Natural killer cell (primary cell): ENCODE data around the gene IER3. TPM values are rescaled to one million over a fixed set of nuclear protein-coding genes. Genes with fewer than 3 reads are reported as not detected.

Source experiments
- ATAC-seq, 3 donors: fragments of 150-1000 bp in 2 of 3; fragments of 200-7000 bp in 1 of 3; cut with Tn5 transposase; 1 replicate in 1 of 3; 2 replicates in 2 of 3; pipeline ENCODE4 v1.10.0; 2021; ENCODE audit warnings: mild to moderate bottlenecking in 2 of 3, moderate library complexity in 2 of 3
- DNase-seq, 2 donors: peaks; one replicate each; pipeline versions ENCODE4 v3.0.0 to v3.0.0-alpha.2; 2013 to 2021; ENCODE audit warnings: mixed read lengths in 1 of 2
- H3K27ac ChIP-seq: one replicate; pipeline ENCODE4 v1.5.1; 2013; ENCODE audit warnings: mild to moderate bottlenecking, low read length
- H3K27me3 ChIP-seq: one replicate; pipeline ENCODE4 v1.6.1; 2013; ENCODE audit warnings: low read length; ENCODE audit not compliant: control insufficient read depth, insufficient read depth
- H3K36me3 ChIP-seq: one replicate; pipeline ENCODE4 v1.6.1; 2013; ENCODE audit warnings: low read length; ENCODE audit not compliant: control insufficient read depth, insufficient read depth
- H3K4me1 ChIP-seq: one replicate; pipeline ENCODE4 v1.6.1; 2013; ENCODE audit warnings: low read length; ENCODE audit not compliant: control insufficient read depth, insufficient read depth
- H3K4me3 ChIP-seq: one replicate; pipeline ENCODE4 v1.5.1; 2013; ENCODE audit warnings: low read length
- H3K9me3 ChIP-seq: one replicate; pipeline ENCODE4 v1.6.1; 2013; ENCODE audit warnings: low read length; ENCODE audit not compliant: control insufficient read depth, insufficient read depth
- H3K27ac Mint-ChIP-seq, 2 donors: one replicate each; pipeline ENCODE4 v1.8.0; 2022; ENCODE audit warnings: mild to moderate bottlenecking in 2 of 2, mixed read lengths in 2 of 2, moderate library complexity in 1 of 2
- H3K27me3 Mint-ChIP-seq, 2 donors: one replicate each; pipeline ENCODE4 v1.8.0; 2022; ENCODE audit warnings: low read depth in 2 of 2, mixed read lengths in 2 of 2
- H3K36me3 Mint-ChIP-seq: one replicate; pipeline ENCODE4 v1.8.0; 2022; ENCODE audit warnings: mixed read lengths
- H3K4me1 Mint-ChIP-seq, 2 donors: one replicate each; pipeline ENCODE4 v1.8.0; 2022; ENCODE audit warnings: mixed read lengths in 2 of 2
- H3K4me3 Mint-ChIP-seq: one replicate; pipeline ENCODE4 v1.8.0; 2022; ENCODE audit warnings: mild to moderate bottlenecking, moderate library complexity, mixed read lengths
- H3K9me3 Mint-ChIP-seq, 2 donors: one replicate each; pipeline ENCODE4 v1.8.0; 2022; ENCODE audit warnings: mixed read lengths in 2 of 2
- CTCF ChIP-seq: fragments of 200-600 bp; IDR thresholded peaks from one replicate; pipeline ENCODE4 v1.8.0; 2022; ENCODE audit warnings: antibody characterized with exemption
- WGBS: methylation state at CpG from one replicate; pipeline ENCODE4 v1.1.7; 2013; ENCODE audit warnings: missing lambda C conversion rate; ENCODE audit not compliant: insufficient coverage; 5-methylcytosine and 5-hydroxymethylcytosine counted together
- intact Hi-C: fragments of 100-400 bp; cut with micrococcal nuclease; formaldehyde crosslinking; loops from one replicate; pipeline ENCODE4 v1.14.2; 2022
- total RNA-seq, 4 donors: library from RNA; stranded (reverse); fragments of 120-200 nt in 1 of 4; gene quantifications; one replicate each; pipeline versions ENCODE4 v1.2.3 to v1.2.4, GENCODE V29; 2013 to 2022

IER3 gene
- total RNA-seq, 3 donors from 2014 or later (not counting 1 experiment from before 2014, with no cell fraction given): 39.7 to 105 (median 66.5) TPM

GRCh38 chr6:30754631-30755030 is 10.3 kb upstream of the IER3 start:
- Histone ChIP-seq H3K9me3 (no peaks in the 10 kb centered on the region), H3K4me3 (no peak overlapping the region), H3K27ac (no peak overlapping the region), H3K4me1 (no peaks in the 10 kb centered on the region), H3K27me3 (no peaks in the 10 kb centered on the region), H3K36me3 (no peaks in the 10 kb centered on the region)
- intact Hi-C loops: no loop called here
- no peaks in the 10 kb centered on the region for H3K9me3 Mint-ChIP-seq
- no peaks in the 10 kb centered on the region for H3K4me1 Mint-ChIP-seq
- no peak overlapping the region for H3K27ac Mint-ChIP-seq
- TF ChIP-seq CTCF: no peak
- no peaks in the 10 kb centered on the region for H3K36me3 Mint-ChIP-seq
- no peak for ATAC-seq
- no peak for DNase-seq
- 94% methylated on average over 3 of the region's 3 CpGs for WGBS
- H3K27me3 Mint-ChIP-seq: peaks cover 4 to 7% of the 10 kb centered on the region in 2 donors
- H3K4me3 Mint-ChIP-seq: no peak overlapping the region

- no peak overlapping the region for H3K27ac ChIP-seq
- H3K27me3 Mint-ChIP-seq: peaks cover 3% of the 10 kb centered on the region in 2 donors
- ATAC-seq (peak in 1 of 3 donors; percentile 43), DNase-seq (no peak)
- no peaks in the 10 kb centered on the region for H3K36me3 ChIP-seq
- no peaks in the 10 kb centered on the region for H3K36me3 Mint-ChIP-seq
- no peaks in the 10 kb centered on the region for H3K4me1 ChIP-seq
- no peak for TF ChIP-seq CTCF
- intact Hi-C loops: no loop called here
- no peak overlapping the region for H3K4me3 Mint-ChIP-seq
- peaks cover 0 to 6% of the 10 kb centered on the region in 2 donors for H3K4me1 Mint-ChIP-seq
- no peaks in the 10 kb centered on the region for H3K27me3 ChIP-seq
- H3K9me3 Mint-ChIP-seq: no peaks in the 10 kb centered on the region
- H3K9me3 ChIP-seq: no peaks in the 10 kb centered on the region
- H3K4me3 ChIP-seq: no peak overlapping the region
- 63% methylated on average over 12 of the region's 12 CpGs for WGBS
- no peak overlapping the region for H3K27ac Mint-ChIP-seq
These were observed 8.0 kb upstream of the IER3 start for GRCh38 chr6:30752157-30752927.

- no peak overlapping the region for H3K27ac ChIP-seq
- peaks cover 0 to 6% of the 10 kb centered on the region in 2 donors for H3K4me1 Mint-ChIP-seq
- DNase-seq (no peak), ATAC-seq (no peak)
- H3K9me3 Mint-ChIP-seq: no peaks in the 10 kb centered on the region
- H3K4me3 ChIP-seq: no peak overlapping the region
- no peaks in the 10 kb centered on the region for H3K27me3 Mint-ChIP-seq
- no peaks in the 10 kb centered on the region for H3K4me1 ChIP-seq
- no peaks in the 10 kb centered on the region for H3K9me3 ChIP-seq
- H3K36me3 ChIP-seq: no peaks in the 10 kb centered on the region
- H3K4me3 Mint-ChIP-seq: no peak overlapping the region
- no peak overlapping the region for H3K27ac Mint-ChIP-seq
- intact Hi-C loops: no loop called here
- no peaks in the 10 kb centered on the region for H3K36me3 Mint-ChIP-seq
- no peak for TF ChIP-seq CTCF
- H3K27me3 ChIP-seq: no peaks in the 10 kb centered on the region
These were observed 6.0 kb upstream of the IER3 start for GRCh38 chr6:30750379-30750668.
